HG02763 (cell line): ENCODE results near the gene TMEM179B.
A peak's percentile ranks its signal among the peaks of the same experiment; 100 is the strongest.

Experiments
- ATAC-seq: cut with Tn5 transposase; IDR thresholded peaks from one replicate; pipeline ENCODE4 v1.9.1; 2021; ENCODE audit warnings: mild to moderate bottlenecking, moderate library complexity; ENCODE audit not compliant: unreplicated experiment

TMEM179B gene

GRCh38 chr11:62831520-62832335, 44.5 kb downstream of the TMEM179B start, which contains the start of gene STX5:
Gene STX5, minus strand, starts transcription at chr11:62832051. Its CDS starts 808 bp downstream, at chr11:62831243.
- ATAC-seq = peak; percentile 88

- ATAC-seq = peak; percentile 6
These were observed 45.4 kb downstream of the TMEM179B start, which contains the start of gene TEX54 for GRCh38 chr11:62832336-62833234. Gene TEX54, minus strand, starts transcription at chr11:62832841.

- ATAC-seq = no peak
These were observed 48.1 kb downstream of the TMEM179B start for GRCh38 chr11:62835336-62835735.

- peak; percentile 40 for ATAC-seq
These were observed 52.1 kb downstream of the TMEM179B start, which contains the start of gene WDR74 for GRCh38 chr11:62839050-62839945. Gene WDR74, minus strand, starts transcription at chr11:62839590. Its CDS starts 20 bp downstream, at chr11:62839570.
